ENCODE measurements around the gene TEX2. TPM values are rescaled to one million over a fixed set of nuclear protein-coding genes. Genes with fewer than 3 reads are reported as not detected.

TEX2 gene
- total RNA-seq, 3 donors from 2014 or later: 18.4 to 20.4 (median 19.9) TPM

Other genes starting within 250 kb of the TEX2 start
- gene ICAM2, start 242.6 kb downstream of the TEX2 start, total RNA-seq: 10 to 100 TPM; 67.0 to 88.9 (median 77.1) TPM
- gene ERN1, start 133.1 kb downstream of the TEX2 start, total RNA-seq: 10 to 100 TPM; 16.2 to 29.3 (median 21.0) TPM
- gene PECAM1, start 127.6 kb upstream of the TEX2 start, total RNA-seq: 10 to 100 TPM in 1 of 3 donors, 1 to 10 TPM in 2; 1.8 to 10.0 (median 9.1) TPM
- not detected for gene MILR1, start 185.9 kb upstream of the TEX2 start, total RNA-seq
- gene POLG2, start 233.8 kb upstream of the TEX2 start, total RNA-seq: 10 to 100 TPM; 34.1 to 34.9 (median 34.2) TPM
- gene DDX5, start 243.0 kb upstream of the TEX2 start, total RNA-seq: 1,000 to 10,000 TPM; 1,033 to 1,200 (median 1,184) TPM
- gene CEP95, start 243.7 kb upstream of the TEX2 start, total RNA-seq: 10 to 100 TPM; 35.1 to 38.2 (median 36.7) TPM

All from activated T-cell treated with anti-CD3 and anti-CD28 coated beads, Interleukin-2, amount 50 U/mL, for 4 hours (primary cell).